Kidney epithelial cell (primary cell): Measurements from ENCODE around the gene CHCHD3. TPM values are rescaled to one million over a fixed set of nuclear protein-coding genes. Genes with fewer than 3 reads are reported as not detected.

ENCODE experiments used
- DNase-seq: peaks from one replicate; pipeline ENCODE4 v3.0.0-alpha.2; 2010; ENCODE audit warnings: low read depth
- H3K27me3 ChIP-seq: 2 replicates; pipeline ENCODE4 v1.6.0; 2011; ENCODE audit warnings: low read length; ENCODE audit not compliant: control insufficient read depth, insufficient read depth
- H3K36me3 ChIP-seq: 2 replicates; pipeline ENCODE4 v1.5.1; 2011; ENCODE audit warnings: low read length; ENCODE audit not compliant: control insufficient read depth, insufficient read depth
- H3K4me3 ChIP-seq: 2 replicates; pipeline ENCODE4 v1.5.1; 2011; ENCODE audit warnings: low read depth, mild to moderate bottlenecking, control low read depth, low read length
- total RNA-seq: library from RNA; depleted of rRNA; stranded (reverse); fragments of >200 nt; gene quantifications from 2 replicates; pipeline ENCODE4 v1.2.3, GENCODE V29; 2015
- TF ChIP-seq, protein P1 (sequence below): IDR thresholded peaks from 2 replicates; pipeline ENCODE4 v1.5.1; 2011; ENCODE audit warnings: mild to moderate bottlenecking, moderate library complexity, low read length, control low read depth, inconsistent platforms; ENCODE audit not compliant: insufficient read depth, poor library complexity, severe bottlenecking

The CHCHD3 gene
- total RNA-seq, 1 donor from 2014 or later, result 119 TPM

DNA sequence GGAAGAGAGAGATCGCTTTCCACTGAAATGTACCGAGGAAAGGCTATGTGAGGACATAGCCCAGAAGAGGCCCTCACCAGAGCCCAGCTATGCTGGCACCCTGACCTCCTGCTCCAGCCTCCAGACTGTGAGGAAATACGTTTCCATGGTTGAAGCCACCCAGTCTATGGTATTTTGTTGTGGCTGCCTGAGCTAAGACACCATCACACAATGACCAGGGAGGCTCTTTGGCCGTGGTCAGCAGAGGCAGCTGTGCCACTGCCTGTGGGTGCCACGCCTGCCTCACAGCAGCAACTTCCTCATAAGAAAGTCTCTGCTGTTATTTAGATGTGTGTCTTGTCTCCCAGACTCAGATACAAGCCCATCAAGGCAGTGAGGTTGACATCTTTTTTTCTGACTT lies 322.9 kb downstream of the CHCHD3 start:
- TF ChIP-seq, protein P1, sequence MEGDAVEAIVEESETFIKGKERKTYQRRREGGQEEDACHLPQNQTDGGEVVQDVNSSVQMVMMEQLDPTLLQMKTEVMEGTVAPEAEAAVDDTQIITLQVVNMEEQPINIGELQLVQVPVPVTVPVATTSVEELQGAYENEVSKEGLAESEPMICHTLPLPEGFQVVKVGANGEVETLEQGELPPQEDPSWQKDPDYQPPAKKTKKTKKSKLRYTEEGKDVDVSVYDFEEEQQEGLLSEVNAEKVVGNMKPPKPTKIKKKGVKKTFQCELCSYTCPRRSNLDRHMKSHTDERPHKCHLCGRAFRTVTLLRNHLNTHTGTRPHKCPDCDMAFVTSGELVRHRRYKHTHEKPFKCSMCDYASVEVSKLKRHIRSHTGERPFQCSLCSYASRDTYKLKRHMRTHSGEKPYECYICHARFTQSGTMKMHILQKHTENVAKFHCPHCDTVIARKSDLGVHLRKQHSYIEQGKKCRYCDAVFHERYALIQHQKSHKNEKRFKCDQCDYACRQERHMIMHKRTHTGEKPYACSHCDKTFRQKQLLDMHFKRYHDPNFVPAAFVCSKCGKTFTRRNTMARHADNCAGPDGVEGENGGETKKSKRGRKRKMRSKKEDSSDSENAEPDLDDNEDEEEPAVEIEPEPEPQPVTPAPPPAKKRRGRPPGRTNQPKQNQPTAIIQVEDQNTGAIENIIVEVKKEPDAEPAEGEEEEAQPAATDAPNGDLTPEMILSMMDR, result no peak
- H3K27me3 ChIP-seq, result no peaks in the 10 kb centered on the region
- H3K36me3 ChIP-seq, result no peaks in the 10 kb centered on the region
- no peak for DNase-seq
- H3K4me3 ChIP-seq, result no peak overlapping the region

DNA sequence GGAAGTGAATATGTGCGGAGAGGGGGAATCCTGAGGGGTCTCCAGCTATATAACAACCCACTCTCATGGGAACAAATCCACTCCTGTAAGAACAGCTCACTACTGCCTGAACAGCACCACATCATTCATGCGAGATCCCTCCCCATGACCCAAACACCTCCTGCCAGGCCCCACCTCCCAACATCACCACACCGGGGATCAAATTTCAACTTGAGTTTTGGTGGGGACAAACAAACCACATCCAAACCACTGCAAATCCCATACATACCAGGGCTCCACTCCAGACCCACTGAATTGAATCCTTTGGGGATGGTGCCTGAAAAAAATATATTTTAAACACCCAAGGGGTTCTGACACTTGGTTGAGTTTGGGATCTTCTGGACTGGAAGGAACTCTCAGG lies 324.1 kb downstream of the CHCHD3 start:
- no peak for DNase-seq
- Histone ChIP-seq H3K27me3 (no peaks in the 10 kb centered on the region), H3K36me3 (no peaks in the 10 kb centered on the region), H3K4me3 (no peak overlapping the region)
- TF ChIP-seq, protein P1, result no peak

DNA sequence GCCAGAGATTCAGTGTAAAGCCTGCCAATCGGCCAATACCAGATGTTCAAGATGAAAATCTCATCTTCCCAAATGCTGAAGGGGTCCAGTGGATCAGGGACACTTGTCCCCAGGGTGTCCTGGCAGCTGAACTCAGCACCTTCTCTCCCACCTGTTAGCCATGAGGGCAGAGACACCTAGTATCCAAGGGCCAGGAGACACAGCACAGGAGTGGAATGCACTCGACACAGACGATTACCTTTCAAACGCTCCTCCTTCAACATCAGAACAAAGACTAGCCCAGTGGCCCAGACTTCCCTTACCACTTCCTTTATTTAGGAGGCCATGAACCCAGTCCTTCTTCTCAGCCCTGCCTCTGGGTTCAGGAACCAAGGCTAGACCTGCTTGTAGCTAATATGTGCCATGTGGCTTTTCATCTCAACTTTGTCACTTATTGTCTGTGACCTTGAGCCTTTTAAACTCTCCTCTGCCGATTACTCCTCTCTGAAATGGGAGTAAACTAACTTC lies 325.4 kb downstream of the CHCHD3 start:
- no peak for DNase-seq
- TF ChIP-seq, protein P1, result no peak
- Histone ChIP-seq H3K4me3 (no peak overlapping the region), H3K36me3 (no peaks in the 10 kb centered on the region), H3K27me3 (no peaks in the 10 kb centered on the region)

DNA sequence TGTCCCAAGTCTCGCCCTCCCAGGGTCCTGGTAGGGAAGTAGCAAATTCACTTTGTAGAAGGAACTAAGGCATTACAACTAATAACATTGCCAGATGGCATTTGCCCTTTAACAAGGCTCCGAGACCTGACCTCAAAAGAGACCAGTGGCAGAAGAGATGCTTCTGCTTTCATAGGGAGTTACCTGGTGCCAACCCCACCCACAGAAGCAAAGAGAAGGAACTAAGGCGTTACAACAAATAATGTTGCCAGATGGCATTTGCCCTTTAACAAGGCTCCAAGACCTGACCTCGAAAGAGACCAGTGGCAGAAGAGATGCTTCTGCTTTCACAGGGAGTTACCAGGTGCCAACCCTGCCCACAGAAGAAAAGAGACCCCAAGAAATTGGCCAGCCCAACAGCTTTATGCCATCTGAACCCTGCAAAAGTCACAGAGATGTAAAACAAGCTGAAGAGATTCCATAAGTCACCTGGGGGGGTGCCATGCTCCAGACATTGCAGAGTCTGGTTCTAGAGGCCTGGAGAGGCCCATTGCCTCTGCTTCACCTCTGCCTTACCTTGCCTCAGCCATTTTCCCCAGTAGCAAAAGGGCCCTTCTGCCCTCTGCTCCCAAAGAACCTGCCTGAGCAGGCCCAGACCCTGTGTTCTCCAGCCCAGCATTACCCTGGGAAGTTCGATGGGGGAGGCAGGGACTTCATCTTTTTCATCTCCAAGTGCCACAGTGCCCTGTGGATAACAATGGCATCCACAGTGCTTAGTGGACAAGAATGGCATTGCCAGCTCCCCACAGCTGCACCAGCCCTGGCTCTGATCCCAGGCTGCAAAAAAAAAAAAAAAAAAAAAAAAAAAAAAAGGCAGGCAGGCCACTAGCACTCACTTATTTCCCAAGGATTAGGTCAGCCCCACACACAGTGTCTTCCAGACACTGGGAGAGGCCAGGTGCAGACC lies 326.1 kb downstream of the CHCHD3 start:
- DNase-seq, result no peak
- no peaks in the 10 kb centered on the region for H3K27me3 ChIP-seq
- H3K36me3 ChIP-seq, result no peaks in the 10 kb centered on the region
- no peak overlapping the region for H3K4me3 ChIP-seq
- TF ChIP-seq, protein P1, result no peak

DNA sequence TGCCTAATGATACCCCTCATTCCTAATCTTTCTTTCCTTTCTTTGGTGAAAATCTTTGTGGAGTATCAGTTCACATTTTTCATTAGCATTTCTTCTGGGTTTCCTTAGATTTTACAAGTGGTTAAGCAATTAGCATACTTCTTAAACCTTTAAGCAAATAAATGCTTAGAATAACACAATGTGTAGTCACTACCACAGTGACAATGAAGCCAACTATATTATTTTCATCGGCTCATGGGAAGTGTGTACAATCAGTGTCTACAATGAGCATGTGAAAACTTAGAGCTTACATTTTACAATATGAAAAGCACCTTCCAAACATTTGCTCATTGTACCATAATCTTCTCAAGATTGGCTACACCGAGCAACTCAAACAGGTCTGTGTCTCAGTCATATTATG lies 329.5 kb downstream of the CHCHD3 start:
- H3K27me3 ChIP-seq, result no peaks in the 10 kb centered on the region
- DNase-seq, result no peak
- H3K36me3 ChIP-seq, result no peaks in the 10 kb centered on the region
- TF ChIP-seq, protein P1, result no peak
- H3K4me3 ChIP-seq, result no peak overlapping the region
